GM12875 (cell line): ENCODE measurements around the gene GMCL2.

Source experiments
- H3K4me3 ChIP-seq: one replicate; pipeline ENCODE4 v1.5.1; 2011; ENCODE audit warnings: low read depth, low read length, control low read depth
- TF ChIP-seq, protein P1 (sequence below): IDR thresholded peaks from 2 replicates; pipeline ENCODE4 v1.5.1; 2011; ENCODE audit warnings: low read depth, mild to moderate bottlenecking, control low read depth, inconsistent platforms, low read length, moderate library complexity, borderline replicate concordance; ENCODE audit not compliant: insufficient read depth

Gene GMCL2

DNA sequence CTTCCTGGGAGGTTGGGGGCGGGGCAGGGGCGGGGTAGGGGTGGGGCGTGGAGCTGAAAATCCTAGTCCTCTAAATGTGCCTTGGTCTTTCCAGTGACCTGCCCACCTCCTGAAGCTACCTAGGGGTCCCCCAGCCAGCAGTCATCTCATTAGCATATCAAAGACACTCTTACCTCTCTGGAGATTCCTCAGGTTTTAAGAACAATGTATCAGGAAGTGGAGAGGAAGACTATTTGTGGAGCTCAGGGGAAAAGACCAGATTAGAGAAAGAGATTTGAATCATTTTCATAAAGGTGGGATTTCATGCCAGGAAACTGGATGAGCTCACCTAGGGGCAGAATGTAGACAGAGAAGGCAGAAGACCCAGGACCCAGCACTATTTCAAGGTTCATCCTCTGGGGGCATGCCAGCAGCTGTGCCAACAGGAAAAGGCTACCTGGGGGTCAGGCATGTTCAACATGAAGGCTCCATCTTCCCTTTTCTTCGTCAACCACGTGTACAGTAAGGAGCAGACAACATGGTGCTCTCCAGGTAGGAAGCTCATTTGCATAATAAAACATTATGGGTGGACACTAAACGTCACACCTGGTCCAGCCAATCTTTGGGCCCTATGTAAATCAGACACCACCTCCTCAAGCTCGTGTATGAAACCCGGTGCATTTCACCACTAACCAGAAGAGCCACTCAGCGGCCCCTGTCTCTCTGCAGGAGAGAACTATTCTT lies 6.9 kb downstream of the GMCL2 start:
- TF ChIP-seq, protein P1, sequence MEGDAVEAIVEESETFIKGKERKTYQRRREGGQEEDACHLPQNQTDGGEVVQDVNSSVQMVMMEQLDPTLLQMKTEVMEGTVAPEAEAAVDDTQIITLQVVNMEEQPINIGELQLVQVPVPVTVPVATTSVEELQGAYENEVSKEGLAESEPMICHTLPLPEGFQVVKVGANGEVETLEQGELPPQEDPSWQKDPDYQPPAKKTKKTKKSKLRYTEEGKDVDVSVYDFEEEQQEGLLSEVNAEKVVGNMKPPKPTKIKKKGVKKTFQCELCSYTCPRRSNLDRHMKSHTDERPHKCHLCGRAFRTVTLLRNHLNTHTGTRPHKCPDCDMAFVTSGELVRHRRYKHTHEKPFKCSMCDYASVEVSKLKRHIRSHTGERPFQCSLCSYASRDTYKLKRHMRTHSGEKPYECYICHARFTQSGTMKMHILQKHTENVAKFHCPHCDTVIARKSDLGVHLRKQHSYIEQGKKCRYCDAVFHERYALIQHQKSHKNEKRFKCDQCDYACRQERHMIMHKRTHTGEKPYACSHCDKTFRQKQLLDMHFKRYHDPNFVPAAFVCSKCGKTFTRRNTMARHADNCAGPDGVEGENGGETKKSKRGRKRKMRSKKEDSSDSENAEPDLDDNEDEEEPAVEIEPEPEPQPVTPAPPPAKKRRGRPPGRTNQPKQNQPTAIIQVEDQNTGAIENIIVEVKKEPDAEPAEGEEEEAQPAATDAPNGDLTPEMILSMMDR, result no peak
- no peak overlapping the region for H3K4me3 ChIP-seq

DNA sequence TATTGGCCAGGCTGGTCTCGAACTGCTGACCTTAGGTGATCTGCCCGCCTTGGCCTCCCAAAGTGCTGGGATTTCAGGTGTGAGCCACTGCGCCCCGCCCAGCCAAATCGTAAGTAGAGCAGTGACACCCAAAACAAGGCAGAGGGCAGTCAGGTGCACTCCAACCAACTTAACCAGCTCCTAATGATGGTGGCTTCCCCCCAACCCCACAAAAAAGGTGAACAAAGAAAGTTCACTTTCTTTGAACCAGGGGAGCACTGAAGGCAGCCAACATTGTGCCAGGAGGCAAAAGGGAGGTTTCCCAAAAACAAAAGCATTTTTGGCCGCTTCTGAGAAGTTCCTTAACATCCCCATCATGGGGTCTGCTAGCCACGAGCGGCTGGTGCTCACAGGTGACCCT lies 9.6 kb downstream of the GMCL2 start:
- TF ChIP-seq, protein P1, result no peak
- H3K4me3 ChIP-seq, result no peak overlapping the region

DNA sequence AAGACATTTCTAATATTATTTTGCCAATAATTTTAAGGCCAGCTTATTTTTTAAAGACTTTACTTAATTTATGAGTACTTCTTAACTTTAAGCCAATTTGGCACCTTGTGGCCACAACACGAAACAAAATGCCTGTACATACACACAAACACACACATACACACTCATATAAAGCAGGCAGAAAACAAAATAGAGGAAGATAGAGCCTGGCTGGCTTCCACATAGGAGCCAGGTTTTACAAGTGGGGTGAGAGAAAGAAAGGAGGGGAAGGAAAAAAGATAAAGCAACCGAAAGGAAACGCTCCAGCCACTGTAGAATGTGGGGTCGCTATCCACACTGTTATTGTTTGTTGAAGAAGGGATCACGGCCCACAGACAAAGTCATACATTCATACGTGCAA lies 10.4 kb downstream of the GMCL2 start:
- TF ChIP-seq, protein P1, result no peak
- H3K4me3 ChIP-seq, result no peak overlapping the region

DNA sequence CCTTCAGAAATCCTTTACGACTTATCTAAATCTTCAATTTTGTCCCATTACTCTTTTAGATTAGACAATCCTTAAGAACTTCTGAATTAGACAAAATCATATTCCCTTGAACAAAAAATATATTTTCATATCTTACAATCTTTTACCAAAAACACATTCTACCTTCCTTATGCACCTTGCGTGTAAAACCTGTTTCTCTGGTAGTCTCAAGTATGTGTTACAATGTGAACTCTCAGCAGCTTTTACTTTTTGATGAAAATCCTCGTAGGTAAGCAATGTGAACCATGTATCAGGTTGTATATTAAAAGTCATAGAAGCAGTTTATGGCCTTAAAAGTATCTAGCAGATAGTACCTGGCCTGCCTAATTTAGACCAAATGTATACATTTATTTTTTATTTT lies 12.7 kb downstream of the GMCL2 start:
- TF ChIP-seq, protein P1, result no peak
- no peak overlapping the region for H3K4me3 ChIP-seq

DNA sequence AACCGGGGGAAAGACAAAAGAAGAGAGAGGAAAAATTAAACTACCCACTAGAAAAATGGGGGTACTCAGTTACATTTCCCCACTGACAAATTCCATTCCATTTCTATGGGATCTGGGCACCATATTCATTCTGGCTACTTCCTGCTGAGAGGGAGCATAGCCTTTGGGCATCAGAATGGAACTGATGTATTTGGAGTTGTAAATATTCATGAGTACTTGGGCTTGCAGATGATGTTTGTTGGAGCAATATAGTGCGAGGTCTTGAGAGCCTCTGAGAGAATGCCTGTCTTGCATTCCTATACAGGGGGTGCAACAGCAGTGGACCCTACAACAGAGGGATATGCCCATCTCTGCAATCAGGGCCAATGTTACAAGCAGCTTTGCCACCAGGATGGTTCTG lies 16.7 kb downstream of the GMCL2 start:
- H3K4me3 ChIP-seq, result no peak overlapping the region
- TF ChIP-seq, protein P1, result no peak

DNA sequence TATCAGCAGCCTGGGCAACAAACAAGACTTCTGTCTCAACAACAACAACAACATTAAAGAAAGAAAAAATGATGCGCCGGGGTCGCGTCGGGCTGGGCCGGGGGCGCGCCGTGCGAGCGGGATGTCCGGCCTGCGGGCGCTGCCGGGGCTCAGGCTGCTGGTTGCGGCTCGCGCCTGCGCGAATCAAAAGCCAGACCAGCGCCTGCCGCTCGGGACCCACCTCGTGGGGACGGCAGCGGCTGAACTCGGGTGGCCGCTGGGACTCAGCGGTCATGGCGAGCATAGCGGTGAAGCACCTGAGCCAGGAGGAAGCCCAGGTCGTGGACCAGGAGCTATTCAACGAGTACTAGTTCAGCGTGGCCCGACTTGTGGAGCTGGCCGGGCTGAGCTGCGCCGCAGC lies 21.6 kb downstream of the GMCL2 start:
- no peak overlapping the region for H3K4me3 ChIP-seq
- TF ChIP-seq, protein P1, result no peak
